ENCODE results near the gene SLC39A9.

The SLC39A9 gene

GRCh38 chr14:69506241-69506595 lies 107.7 kb downstream of the SLC39A9 start:
- TF ChIP-seq, protein P1, sequence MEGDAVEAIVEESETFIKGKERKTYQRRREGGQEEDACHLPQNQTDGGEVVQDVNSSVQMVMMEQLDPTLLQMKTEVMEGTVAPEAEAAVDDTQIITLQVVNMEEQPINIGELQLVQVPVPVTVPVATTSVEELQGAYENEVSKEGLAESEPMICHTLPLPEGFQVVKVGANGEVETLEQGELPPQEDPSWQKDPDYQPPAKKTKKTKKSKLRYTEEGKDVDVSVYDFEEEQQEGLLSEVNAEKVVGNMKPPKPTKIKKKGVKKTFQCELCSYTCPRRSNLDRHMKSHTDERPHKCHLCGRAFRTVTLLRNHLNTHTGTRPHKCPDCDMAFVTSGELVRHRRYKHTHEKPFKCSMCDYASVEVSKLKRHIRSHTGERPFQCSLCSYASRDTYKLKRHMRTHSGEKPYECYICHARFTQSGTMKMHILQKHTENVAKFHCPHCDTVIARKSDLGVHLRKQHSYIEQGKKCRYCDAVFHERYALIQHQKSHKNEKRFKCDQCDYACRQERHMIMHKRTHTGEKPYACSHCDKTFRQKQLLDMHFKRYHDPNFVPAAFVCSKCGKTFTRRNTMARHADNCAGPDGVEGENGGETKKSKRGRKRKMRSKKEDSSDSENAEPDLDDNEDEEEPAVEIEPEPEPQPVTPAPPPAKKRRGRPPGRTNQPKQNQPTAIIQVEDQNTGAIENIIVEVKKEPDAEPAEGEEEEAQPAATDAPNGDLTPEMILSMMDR (IDR thresholded peaks at IDR 0.05; ENCODE audit: borderline replicate concordance, control extremely low read depth, extremely low read depth, insufficient read depth, missing control alignments): no peak
- no peak for DNase-seq (ENCODE audit: low spot score)
- in situ Hi-C loops (cut with MboI; ENCODE audit: low sequenced_read_pairs, unreplicated experiment): no loop called here
